ENCODE results near the gene ACKR2. TPM values are rescaled to one million over a fixed set of nuclear protein-coding genes. Genes with fewer than 3 reads are reported as not detected.

The ACKR2 gene
- total and polyA plus RNA-seq, 2 donors (not counting 3 experiments of a cell fraction or from before 2014, with no cell fraction given) = 0.01 TPM; not detected in 1

- no peak for TF ChIP-seq POLR2A (IDR thresholded peaks at IDR 0.05; ENCODE audit: low read depth, low read length)
- TF ChIP-seq MAX (IDR thresholded peaks at IDR 0.05; ENCODE audit: insufficient read depth, insufficient read length) = no peak
- no peak for TF ChIP-seq MYC (IDR thresholded peaks at IDR 0.05; ENCODE audit: low read depth, low read length)
- TF ChIP-seq FOS (IDR thresholded peaks at IDR 0.05; ENCODE audit: borderline replicate concordance, insufficient read depth, low read length) = no peak
- TF ChIP-seq CTCF (IDR thresholded peaks at IDR 0.05; ENCODE audit: extremely low read depth in 1 of 2, insufficient read depth in 1 of 2, low read depth in 1 of 2, low read length in 2 of 2) = no peak
- no peak for TF ChIP-seq EZH2 (IDR thresholded peaks at IDR 0.05; ENCODE audit: borderline replicate concordance, low read depth, low read length, severe bottlenecking)
- dilution Hi-C loops (cut with MboI; ENCODE audit: extremely low pct_ligation_motif_present, low sequenced_read_pairs) (no loop called here), intact Hi-C loops (cut with micrococcal nuclease) (no loop called here)
- POLR2A ChIA-PET = no interaction called here
- H3K9me1 ChIP-seq (replicated peaks; ENCODE audit: control insufficient read depth, extremely low read depth, insufficient read depth, low read length) = no peaks in the 10 kb centered on the region
- CTCF ChIA-PET = interaction anchor here (1.8 kb wide), 1 partner anchor 11 kb away, joined by 7 read pairs; no protein-coding TSS in a partner anchor
- H4K20me1 ChIP-seq (replicated peaks; ENCODE audit: control insufficient read depth, extremely low read depth, insufficient read depth, low read length) = no peaks in the 10 kb centered on the region
- no peak overlapping the region for H3K4me2 ChIP-seq (ENCODE audit: insufficient read depth, low read length)
- H3K27me3 ChIP-seq (ENCODE audit: control insufficient read depth in 2 of 2, insufficient read depth in 2 of 2, low read length in 2 of 2) = no peaks in the 10 kb centered on the region
- H3K4me1 ChIP-seq (ENCODE audit: control insufficient read depth, extremely low read depth, insufficient read depth, low read length) = peaks cover 11% of the 10 kb centered on the region
- no peak for FAIRE-seq
- H3K4me3 ChIP-seq (replicated peaks in 1 of 3; ENCODE audit: insufficient read depth in 1 of 3, low read depth in 1 of 3, low read length in 3 of 3) = no peak overlapping the region
- H2AFZ ChIP-seq (ENCODE audit: low read depth, low read length) = no peak overlapping the region
- H3K79me2 ChIP-seq (ENCODE audit: control insufficient read depth, insufficient read depth, low read length) = peaks cover 57% of the 10 kb centered on the region
- no TSS peak for BruUV-seq (replicated peaks)
- H3K27ac ChIP-seq (ENCODE audit: insufficient read depth, low read depth, low read length) = no peak overlapping the region
- no peak for DNase-seq (ENCODE audit: low read depth, low spot score)
- no peaks in the 10 kb centered on the region for H3K36me3 ChIP-seq (ENCODE audit: control insufficient read depth in 2 of 2, extremely low read depth in 1 of 2, insufficient read depth in 2 of 2, low read length in 2 of 2)
- H3K9ac ChIP-seq (replicated peaks; ENCODE audit: extremely low read depth, insufficient read depth, low read length) = no peak overlapping the region
- no peaks in the 10 kb centered on the region for H3K9me3 ChIP-seq (replicated peaks; ENCODE audit: control insufficient read depth, insufficient read depth, low read length)
These were observed 9.9 kb upstream of the ACKR2 start for GRCh38 chr3:42799376-42799775.

GRCh38 chr3:42800251-42800650 is 9.0 kb upstream of the ACKR2 start:
- DNase-seq (ENCODE audit: low read depth, low spot score) = no peak
- H3K4me3 ChIP-seq (replicated peaks in 1 of 3; ENCODE audit: insufficient read depth in 1 of 3, low read depth in 1 of 3, low read length in 3 of 3) = no peak overlapping the region
- POLR2A ChIA-PET = no interaction called here
- no peak for FAIRE-seq
- H3K4me1 ChIP-seq (ENCODE audit: control insufficient read depth, extremely low read depth, insufficient read depth, low read length) = peaks cover 11% of the 10 kb centered on the region
- no peak overlapping the region for H3K27ac ChIP-seq (ENCODE audit: insufficient read depth, low read depth, low read length)
- no peak for TF ChIP-seq GATA2 (IDR thresholded peaks at IDR 0.05; ENCODE audit: insufficient read depth, insufficient read length, low read depth, low read length)
- TF ChIP-seq CTCF (IDR thresholded peaks at IDR 0.05; ENCODE audit: extremely low read depth in 1 of 2, insufficient read depth in 1 of 2, low read depth in 1 of 2, low read length in 2 of 2) = no peak
- TF ChIP-seq MYC (IDR thresholded peaks at IDR 0.05; ENCODE audit: low read depth, low read length) = no peak
- TF ChIP-seq FOS (IDR thresholded peaks at IDR 0.05; ENCODE audit: borderline replicate concordance, insufficient read depth, low read length) = no peak
- no peak for TF ChIP-seq POLR2AphosphoS5 (IDR thresholded peaks at IDR 0.05; ENCODE audit: insufficient read depth, low read depth, low read length)
- no peak for TF ChIP-seq JUN (IDR thresholded peaks at IDR 0.05; ENCODE audit: borderline replicate concordance, insufficient read depth, insufficient read length, low read depth)
- no peak for TF ChIP-seq MAX (IDR thresholded peaks at IDR 0.05; ENCODE audit: insufficient read depth, insufficient read length)
- TF ChIP-seq POLR2A (IDR thresholded peaks at IDR 0.05; ENCODE audit: low read depth, low read length) = no peak
- TF ChIP-seq EZH2 (IDR thresholded peaks at IDR 0.05; ENCODE audit: borderline replicate concordance, low read depth, low read length, severe bottlenecking) = no peak
- no peaks in the 10 kb centered on the region for H3K36me3 ChIP-seq (ENCODE audit: control insufficient read depth in 2 of 2, extremely low read depth in 1 of 2, insufficient read depth in 2 of 2, low read length in 2 of 2)
- no peaks in the 10 kb centered on the region for H3K9me1 ChIP-seq (replicated peaks; ENCODE audit: control insufficient read depth, extremely low read depth, insufficient read depth, low read length)
- BruUV-seq (replicated peaks) = no TSS peak
- dilution Hi-C loops (cut with MboI; ENCODE audit: extremely low pct_ligation_motif_present, low sequenced_read_pairs) = no loop called here
- H3K4me2 ChIP-seq (ENCODE audit: insufficient read depth, low read length) = no peak overlapping the region
- intact Hi-C loops (cut with micrococcal nuclease) = no loop called here
- H4K20me1 ChIP-seq (replicated peaks; ENCODE audit: control insufficient read depth, extremely low read depth, insufficient read depth, low read length) = no peaks in the 10 kb centered on the region
- H3K9me3 ChIP-seq (replicated peaks; ENCODE audit: control insufficient read depth, insufficient read depth, low read length) = no peaks in the 10 kb centered on the region
- H3K9ac ChIP-seq (replicated peaks; ENCODE audit: extremely low read depth, insufficient read depth, low read length) = no peak overlapping the region
- CTCF ChIA-PET = interaction anchor here (1.0 to 1.8 kb wide), 3 partner anchors 9 to 42 kb away, joined by 3 to 7 read pairs (median 3); partner anchors contain the start of gene ACKR2
- no peaks in the 10 kb centered on the region for H3K27me3 ChIP-seq (ENCODE audit: control insufficient read depth in 2 of 2, insufficient read depth in 2 of 2, low read length in 2 of 2)
- H3K79me2 ChIP-seq (ENCODE audit: control insufficient read depth, insufficient read depth, low read length) = peaks cover 54% of the 10 kb centered on the region
- no peak overlapping the region for H2AFZ ChIP-seq (ENCODE audit: low read depth, low read length)

Measured in endothelial cell of umbilical vein (primary cell).